ENCODE measurements around the gene SERGEF. TPM values are rescaled to one million over a fixed set of nuclear protein-coding genes. Genes with fewer than 3 reads are reported as not detected.

The SERGEF gene
- total RNA-seq, 6 experiments from 2014 or later = 13.5 to 19.3 (median 17.7) TPM

DNA sequence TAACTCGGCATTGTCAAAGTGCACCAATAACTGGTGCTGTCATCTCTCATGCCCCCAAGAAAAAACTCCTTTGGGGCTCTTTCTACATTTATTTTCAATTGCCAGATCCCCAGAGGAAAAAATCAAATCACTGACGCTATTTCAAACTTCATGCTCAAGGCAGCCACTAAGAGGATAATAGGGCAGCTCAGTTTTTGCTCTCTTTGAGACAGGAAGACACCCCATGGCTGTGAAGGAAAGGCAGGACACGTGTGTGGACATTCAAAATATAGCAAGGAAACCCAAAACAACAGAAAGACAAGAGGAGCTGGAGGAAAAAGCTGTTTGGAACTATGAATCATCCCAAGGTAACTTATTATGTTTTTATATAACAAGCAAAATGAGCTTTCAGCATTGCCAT is 83.7 kb downstream of the SERGEF start:
- Mint-ChIP-seq H3K36me3 (ENCODE audit: low read depth) (peaks cover 9% of the 10 kb centered on the region), H3K9me3 (peaks cover 5% of the 10 kb centered on the region; the same call in 1 of the 2 replicates), H3K4me1 (ENCODE audit: low read depth) (0 out of 2 replicates have a peak, but pooled peaks cover 6% of the 10 kb centered on the region), H3K27me3 (ENCODE audit: insufficient read depth) (no peaks in the 10 kb centered on the region), H3K4me3 (no peak overlapping the region), H3K27ac (no peak overlapping the region)
- DNase-seq = no peak
- no peak for TF ChIP-seq CTCF (IDR thresholded peaks at IDR 0.05)

GRCh38 chr11:17927681-17928343 is 85.0 kb downstream of the SERGEF start:
- H3K27me3 Mint-ChIP-seq (ENCODE audit: insufficient read depth) = no peaks in the 10 kb centered on the region
- no peak for TF ChIP-seq CTCF (IDR thresholded peaks at IDR 0.05)
- peaks cover 5% of the 10 kb centered on the region; the same call in 1 of the 2 replicates for H3K9me3 Mint-ChIP-seq
- H3K4me3 Mint-ChIP-seq = no peak overlapping the region
- no peak overlapping the region for H3K27ac Mint-ChIP-seq
- peak; percentile 28 for DNase-seq
- peaks cover 9% of the 10 kb centered on the region for H3K36me3 Mint-ChIP-seq (ENCODE audit: low read depth)
- H3K4me1 Mint-ChIP-seq (ENCODE audit: low read depth) = 0 out of 2 replicates have a peak, but pooled peaks cover 6% of the 10 kb centered on the region

GRCh38 chr11:17927041-17927440 is 85.8 kb downstream of the SERGEF start:
- H3K9me3 Mint-ChIP-seq = no peaks in the 10 kb centered on the region
- no peaks in the 10 kb centered on the region for H3K27me3 Mint-ChIP-seq (ENCODE audit: insufficient read depth)
- peaks cover 6% of the 10 kb centered on the region; the same call in 1 of the 2 replicates for H3K4me1 Mint-ChIP-seq (ENCODE audit: low read depth)
- H3K27ac Mint-ChIP-seq = no peak overlapping the region
- no peak for TF ChIP-seq CTCF (IDR thresholded peaks at IDR 0.05)
- no peak overlapping the region for H3K4me3 Mint-ChIP-seq
- DNase-seq = no peak
- H3K36me3 Mint-ChIP-seq (ENCODE audit: low read depth) = peaks cover 4% of the 10 kb centered on the region

DNA sequence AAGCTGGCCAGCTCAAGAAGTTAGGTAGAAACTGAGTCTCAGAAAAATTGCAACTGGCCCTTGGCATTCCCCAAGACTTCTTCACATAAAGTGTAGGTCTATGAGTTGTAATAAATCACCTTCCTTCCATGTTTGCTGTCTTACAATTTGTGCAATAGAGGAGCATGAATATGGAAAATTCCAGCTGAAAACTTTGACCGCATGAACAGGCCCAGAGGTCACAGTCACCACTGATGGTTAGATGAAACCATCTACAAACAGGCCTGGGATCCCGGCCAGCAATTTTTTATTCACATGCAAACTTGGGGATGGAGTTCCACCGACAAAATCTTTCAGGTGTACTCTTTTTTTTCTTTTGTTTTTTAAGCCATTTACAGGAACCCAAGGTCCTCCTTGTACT is 88.1 kb downstream of the SERGEF start:
- Mint-ChIP-seq H3K9me3 (no peaks in the 10 kb centered on the region), H3K36me3 (ENCODE audit: low read depth) (no peaks in the 10 kb centered on the region), H3K4me3 (no peak overlapping the region), H3K27ac (no peak overlapping the region), H3K4me1 (ENCODE audit: low read depth) (peaks cover 6% of the 10 kb centered on the region; the same call in 1 of the 2 replicates), H3K27me3 (ENCODE audit: insufficient read depth) (no peaks in the 10 kb centered on the region)
- no peak for TF ChIP-seq CTCF (IDR thresholded peaks at IDR 0.05)
- DNase-seq = no peak

- Mint-ChIP-seq H3K9me3 (no peaks in the 10 kb centered on the region), H3K36me3 (ENCODE audit: low read depth) (no peaks in the 10 kb centered on the region), H3K27me3 (ENCODE audit: insufficient read depth) (no peaks in the 10 kb centered on the region), H3K27ac (no peak overlapping the region), H3K4me3 (no peak overlapping the region), H3K4me1 (ENCODE audit: low read depth) (peaks cover 6% of the 10 kb centered on the region; the same call in 1 of the 2 replicates)
- TF ChIP-seq CTCF (IDR thresholded peaks at IDR 0.05) = no peak
- DNase-seq = no peak
These were observed 89.6 kb downstream of the SERGEF start for GRCh38 chr11:17923217-17923616.

Data from HFFc6 (cell line).